H9 (cell line): ENCODE measurements around the gene STK10. TPM values are rescaled to one million over a fixed set of nuclear protein-coding genes. Genes with fewer than 3 reads are reported as not detected.

ENCODE experiments used
- DNase-seq: peaks from one replicate; pipeline ENCODE4 v3.0.0-alpha.2; 2017
- H2AFZ ChIP-seq: one replicate; pipeline ENCODE4 v1.6.1; 2013; ENCODE audit warnings: mild to moderate bottlenecking, low read length, control low read depth, moderate library complexity
- H2AK5ac ChIP-seq: 2 replicates; pipeline ENCODE4 v1.6.1; 2013; ENCODE audit warnings: low read length, control low read depth, mixed read lengths; ENCODE audit not compliant: insufficient read length
- H2BK120ac ChIP-seq: one replicate; pipeline ENCODE4 v1.6.1; 2013; ENCODE audit warnings: low read depth, mild to moderate bottlenecking, low read length, control low read depth, inconsistent platforms; ENCODE audit not compliant: poor library complexity, severe bottlenecking
- H2BK12ac ChIP-seq: 2 replicates; pipeline ENCODE4 v1.6.1; 2013; ENCODE audit warnings: low read length, control low read depth, mixed read lengths, low read depth; ENCODE audit not compliant: insufficient read length
- H2BK15ac ChIP-seq: 2 replicates; pipeline ENCODE4 v1.6.1; 2013; ENCODE audit warnings: low read depth, low read length, control low read depth
- H2BK20ac ChIP-seq: one replicate; pipeline ENCODE4 v1.6.1; 2013; ENCODE audit warnings: low read depth, mild to moderate bottlenecking, low read length, control low read depth, inconsistent platforms; ENCODE audit not compliant: poor library complexity, severe bottlenecking
- H2BK5ac ChIP-seq: 2 replicates; pipeline ENCODE4 v1.6.1; 2013; ENCODE audit warnings: low read length, control low read depth, mixed read lengths; ENCODE audit not compliant: insufficient read length
- H3K14ac ChIP-seq: 2 replicates; pipeline ENCODE4 v1.6.1; 2013; ENCODE audit warnings: low read length, control low read depth; ENCODE audit not compliant: insufficient read depth
- H3K18ac ChIP-seq: 2 replicates; pipeline ENCODE4 v1.6.1; 2013; ENCODE audit warnings: low read depth, mild to moderate bottlenecking, mixed read lengths, low read length, control low read depth; ENCODE audit not compliant: insufficient read length
- H3K23ac ChIP-seq: 2 replicates; pipeline ENCODE4 v1.6.1; 2013; ENCODE audit warnings: low read length, control low read depth, mixed read lengths, low read depth; ENCODE audit not compliant: insufficient read length
- H3K23me2 ChIP-seq: 2 replicates; pipeline ENCODE4 v1.6.1; 2013; ENCODE audit warnings: low read depth, mild to moderate bottlenecking, mixed read lengths, low read length, control low read depth; ENCODE audit not compliant: insufficient read length, poor library complexity, severe bottlenecking
- H3K27ac ChIP-seq: 2 replicates; pipeline ENCODE4 v1.5.1; 2013; ENCODE audit warnings: low read length, control low read depth, mixed read lengths, low read depth; ENCODE audit not compliant: insufficient read length
- H3K27me3 ChIP-seq: 2 replicates; pipeline ENCODE4 v1.6.1; 2013; ENCODE audit warnings: low read length, control low read depth, inconsistent platforms; ENCODE audit not compliant: insufficient read depth
- H3K4ac ChIP-seq: 2 replicates; pipeline ENCODE4 v1.6.1; 2013; ENCODE audit warnings: low read depth, mild to moderate bottlenecking, control low read depth, inconsistent platforms, low read length, moderate library complexity
- H3K4me1 ChIP-seq: 2 replicates; pipeline ENCODE4 v1.6.1; 2013; ENCODE audit warnings: low read length, control low read depth, inconsistent platforms; ENCODE audit not compliant: insufficient read depth
- H3K4me2 ChIP-seq: 2 replicates; pipeline ENCODE4 v1.6.1; 2013; ENCODE audit warnings: low read length, control low read depth, mixed read lengths; ENCODE audit not compliant: insufficient read length, insufficient read depth
- H3K56ac ChIP-seq: 2 replicates; pipeline ENCODE4 v1.6.1; 2013; ENCODE audit warnings: low read depth, mild to moderate bottlenecking, mixed read lengths, low read length, control low read depth; ENCODE audit not compliant: insufficient read length
- H3K79me1 ChIP-seq: 2 replicates; pipeline ENCODE4 v1.6.1; 2013; ENCODE audit warnings: low read depth, mild to moderate bottlenecking, moderate library complexity, low read length, control low read depth, inconsistent platforms; ENCODE audit not compliant: insufficient read depth, poor library complexity, severe bottlenecking
- H3K79me2 ChIP-seq: 2 replicates; pipeline ENCODE4 v1.6.1; 2013; ENCODE audit warnings: low read length, control low read depth, inconsistent platforms; ENCODE audit not compliant: insufficient read depth
- H3K9ac ChIP-seq: 2 replicates; pipeline ENCODE4 v1.6.1; 2013; ENCODE audit warnings: low read length, control low read depth, mixed read lengths; ENCODE audit not compliant: insufficient read length; ENCODE audit errors: extremely low read depth
- H3K9me3 ChIP-seq: one replicate; pipeline ENCODE4 v1.6.1; 2013; ENCODE audit warnings: low read depth, low read length, inconsistent platforms; ENCODE audit not compliant: control insufficient read depth
- H3T11ph ChIP-seq: one replicate; pipeline ENCODE4 v1.6.1; 2013; ENCODE audit warnings: mild to moderate bottlenecking, low read length, control low read depth, inconsistent platforms
- H4K20me1 ChIP-seq: one replicate; pipeline ENCODE4 v1.6.1; 2013; ENCODE audit not compliant: control insufficient read depth, insufficient read length, insufficient read depth
- H4K5ac ChIP-seq: 2 replicates; pipeline ENCODE4 v1.6.1; 2013; ENCODE audit warnings: low read depth, mild to moderate bottlenecking, mixed read lengths, low read length, control low read depth; ENCODE audit not compliant: insufficient read length
- H4K8ac ChIP-seq: replicated peaks from 2 replicates; pipeline ENCODE4 v1.6.1; 2013; ENCODE audit warnings: low read length, control low read depth, mixed read lengths, low read depth; ENCODE audit not compliant: insufficient read length
- H4K91ac ChIP-seq: 2 replicates; pipeline ENCODE4 v1.6.1; 2013; ENCODE audit warnings: low read depth, mild to moderate bottlenecking, moderate library complexity, mixed read lengths, low read length, control low read depth; ENCODE audit not compliant: insufficient read length
- H3K27ac Mint-ChIP-seq, 3 experiments: 2 replicates in 2 of 3; 3 replicates in 1 of 3; pipeline ENCODE4 v1.8.0; 2020 to 2021; ENCODE audit warnings: mixed read lengths in 3 of 3, mild to moderate bottlenecking in 1 of 3, moderate library complexity in 1 of 3
- H3K27me3 Mint-ChIP-seq: 2 replicates; pipeline ENCODE4 v1.8.0; 2021; ENCODE audit warnings: low read depth, mild to moderate bottlenecking, moderate library complexity, mixed read lengths
- H3K36me3 Mint-ChIP-seq, 3 experiments: 2 replicates in 2 of 3; 3 replicates in 1 of 3; pipeline ENCODE4 v1.8.0; 2020 to 2021; ENCODE audit warnings: low read depth in 3 of 3, mixed read lengths in 3 of 3; ENCODE audit not compliant: insufficient read depth in 1 of 3
- H3K4me1 Mint-ChIP-seq, 2 experiments: 2 replicates each; pipeline ENCODE4 v1.8.0; 2020; ENCODE audit warnings: mixed read lengths in 2 of 2
- H3K4me3 Mint-ChIP-seq, 2 experiments: 2 replicates in 1 of 2; 3 replicates in 1 of 2; pipeline ENCODE4 v1.8.0; 2020 to 2021; ENCODE audit warnings: mild to moderate bottlenecking in 2 of 2, mixed read lengths in 2 of 2, moderate library complexity in 1 of 2
- H3K9me3 Mint-ChIP-seq, 2 experiments: 2 replicates in 1 of 2; 3 replicates in 1 of 2; pipeline ENCODE4 v1.8.0; 2020; ENCODE audit warnings: mild to moderate bottlenecking in 2 of 2, mixed read lengths in 2 of 2, moderate library complexity in 1 of 2
- WGBS: extraction: QIAGEN DNeasy Blood & Tissue Kit; methylation state at CpG from one replicate; pipeline ENCODE4 v1.1.7; 2013; ENCODE audit warnings: missing lambda C conversion rate, low lambda C conversion rate, mixed read lengths; ENCODE audit not compliant: insufficient read length; ENCODE audit errors: extremely low coverage; 5-methylcytosine and 5-hydroxymethylcytosine counted together
- total RNA-seq: library from RNA; stranded (reverse); gene quantifications from 2 replicates; pipeline ENCODE4 v1.2.1, GENCODE V29; 2021
- TF ChIP-seq, protein P1 (sequence below): fragments of 200-600 bp; sonication (generic); conservative IDR thresholded peaks from 3 replicates; pipeline ENCODE4 v1.8.0; 2021; ENCODE audit warnings: antibody characterized with exemption, mild to moderate bottlenecking

STK10 gene
- total RNA-seq, 1 experiment from 2014 or later: 14.6 TPM

DNA sequence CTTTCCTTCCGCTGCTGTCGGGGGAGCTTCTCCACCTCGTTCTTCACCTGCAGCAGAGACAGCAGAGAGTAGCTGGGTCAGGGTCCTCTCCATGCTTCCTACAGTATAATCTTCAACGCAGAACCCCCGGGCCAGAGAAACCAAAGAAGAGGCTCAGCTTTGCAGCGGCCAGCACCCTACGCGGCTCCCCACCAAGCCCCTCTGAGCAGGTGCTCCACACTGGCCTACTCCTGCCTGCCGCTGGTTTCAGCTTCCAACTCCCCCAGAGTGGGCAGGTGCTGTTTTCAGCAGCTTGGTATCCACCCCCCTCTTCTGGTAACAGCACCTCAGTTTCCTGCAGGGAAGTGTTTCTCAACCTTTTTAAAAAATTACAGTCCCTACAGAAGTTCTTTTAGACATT is 123.3 kb downstream of the STK10 start:
- Histone ChIP-seq H2BK20ac (no peak overlapping the region), H3K27ac (no peak overlapping the region), H3K79me1 (no peaks in the 10 kb centered on the region), H4K91ac (no peak overlapping the region), H3K4ac (no peak overlapping the region), H3K14ac (no peak overlapping the region), H3K9me3 (no peaks in the 10 kb centered on the region), H3T11ph (no peak overlapping the region), H3K18ac (no peak overlapping the region), H4K20me1 (no peaks in the 10 kb centered on the region), H2BK15ac (no peak overlapping the region), H4K8ac (no peak overlapping the region), H3K4me1 (no peaks in the 10 kb centered on the region), H3K4me2 (no peak overlapping the region), H3K79me2 (no peaks in the 10 kb centered on the region), H2AK5ac (no peak overlapping the region), H3K56ac (no peak overlapping the region), H3K9ac (no peak overlapping the region), H3K23me2 (no peaks in the 10 kb centered on the region), H2BK120ac (no peak overlapping the region), H4K5ac (no peak overlapping the region), H3K27me3 (no peaks in the 10 kb centered on the region), H2BK12ac (no peak overlapping the region), H2AFZ (no peak overlapping the region), H3K23ac (no peak overlapping the region), H2BK5ac (no peak overlapping the region)
- Mint-ChIP-seq H3K4me1 (peaks cover 12 to 27% of the 10 kb centered on the region in 2 experiments), H3K9me3 (peaks cover 0 to 1% of the 10 kb centered on the region in 2 experiments; a peak in 2 of 5 replicates), H3K36me3 (peaks cover 18 to 21% (median 20%) of the 10 kb centered on the region in 3 experiments), H3K4me3 (no peak overlapping the region), H3K27ac (no peak overlapping the region; a peak in 1 of 7 replicates), H3K27me3 (no peaks in the 10 kb centered on the region)
- WGBS: no CpG with 5 or more reads among the region's 9 CpGs
- TF ChIP-seq, protein P1, sequence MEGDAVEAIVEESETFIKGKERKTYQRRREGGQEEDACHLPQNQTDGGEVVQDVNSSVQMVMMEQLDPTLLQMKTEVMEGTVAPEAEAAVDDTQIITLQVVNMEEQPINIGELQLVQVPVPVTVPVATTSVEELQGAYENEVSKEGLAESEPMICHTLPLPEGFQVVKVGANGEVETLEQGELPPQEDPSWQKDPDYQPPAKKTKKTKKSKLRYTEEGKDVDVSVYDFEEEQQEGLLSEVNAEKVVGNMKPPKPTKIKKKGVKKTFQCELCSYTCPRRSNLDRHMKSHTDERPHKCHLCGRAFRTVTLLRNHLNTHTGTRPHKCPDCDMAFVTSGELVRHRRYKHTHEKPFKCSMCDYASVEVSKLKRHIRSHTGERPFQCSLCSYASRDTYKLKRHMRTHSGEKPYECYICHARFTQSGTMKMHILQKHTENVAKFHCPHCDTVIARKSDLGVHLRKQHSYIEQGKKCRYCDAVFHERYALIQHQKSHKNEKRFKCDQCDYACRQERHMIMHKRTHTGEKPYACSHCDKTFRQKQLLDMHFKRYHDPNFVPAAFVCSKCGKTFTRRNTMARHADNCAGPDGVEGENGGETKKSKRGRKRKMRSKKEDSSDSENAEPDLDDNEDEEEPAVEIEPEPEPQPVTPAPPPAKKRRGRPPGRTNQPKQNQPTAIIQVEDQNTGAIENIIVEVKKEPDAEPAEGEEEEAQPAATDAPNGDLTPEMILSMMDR: no peak
- DNase-seq: peak; percentile 12
